HepG2 (cell line): ENCODE measurements around the gene CRYAB. TPM values are rescaled to one million over a fixed set of nuclear protein-coding genes. Genes with fewer than 3 reads are reported as not detected.

Experiments
- ARHGAP35 ChIP-seq: sonication (generic); formaldehyde crosslinking; IDR thresholded peaks from 2 replicates; pipeline ENCODE4 v1.9.0; 2022; ENCODE audit warnings: mild to moderate bottlenecking, inconsistent platforms, moderate library complexity, missing genetic modification reagents, borderline replicate concordance
- ARID5B ChIP-seq: IDR thresholded peaks from 2 replicates; pipeline ENCODE4 v1.4.0; 2020; ENCODE audit warnings: mild to moderate bottlenecking, missing genetic modification reagents
- CERS6 ChIP-seq: sonication (generic); formaldehyde crosslinking; IDR thresholded peaks from 2 replicates; pipeline ENCODE4 v1.5.0; 2020; ENCODE audit warnings: missing genetic modification reagents
- GZF1 ChIP-seq: sonication (generic); formaldehyde crosslinking; IDR thresholded peaks from 2 replicates; pipeline ENCODE4 v1.5.1; 2020; ENCODE audit warnings: mild to moderate bottlenecking, missing genetic modification reagents
- HMGXB3 ChIP-seq: sonication (generic); formaldehyde crosslinking; IDR thresholded peaks from 2 replicates; pipeline ENCODE4 v1.4.0; 2020; ENCODE audit warnings: missing genetic modification reagents, borderline replicate concordance
- NR2F1 ChIP-seq, 2 experiments: fragments of 450-650 bp in 1 of 2; formaldehyde crosslinking in 1 of 2; IDR thresholded peaks; 2 replicates each; pipeline versions ENCODE4 v1.5.0 to v1.6.1; 2016 to 2020; ENCODE audit warnings: mild to moderate bottlenecking in 1 of 2, missing compliant biosample characterization in 1 of 2, missing genetic modification reagents in 1 of 2, moderate library complexity in 1 of 2
- PHF21A ChIP-seq: sonication (generic); formaldehyde crosslinking; IDR thresholded peaks from 2 replicates; pipeline ENCODE4 v1.5.0; 2020; ENCODE audit warnings: mild to moderate bottlenecking, missing genetic modification reagents
- SMAD1 ChIP-seq: sonication (generic); formaldehyde crosslinking; IDR thresholded peaks from 2 replicates; pipeline ENCODE4 v1.4.0; 2020; ENCODE audit warnings: missing genetic modification reagents, low read depth, mild to moderate bottlenecking, borderline replicate concordance
- ZBTB8A ChIP-seq: sonication (generic); formaldehyde crosslinking; IDR thresholded peaks from 2 replicates; pipeline ENCODE4 v1.4.0; 2020; ENCODE audit warnings: mild to moderate bottlenecking, low read depth, missing genetic modification reagents, borderline replicate concordance
- ZNF143 ChIP-seq: sonication (generic); formaldehyde crosslinking; IDR thresholded peaks from 2 replicates; pipeline ENCODE4 v1.4.0; 2020; ENCODE audit warnings: missing genetic modification reagents
- ZNF33B ChIP-seq: sonication (generic); formaldehyde crosslinking; IDR thresholded peaks from 2 replicates; pipeline ENCODE4 v1.5.1; 2020; ENCODE audit warnings: mild to moderate bottlenecking, missing genetic modification reagents
- ZNF34 ChIP-seq: sonication (generic); formaldehyde crosslinking; IDR thresholded peaks from 2 replicates; pipeline ENCODE4 v1.4.0; 2020; ENCODE audit warnings: mild to moderate bottlenecking, missing genetic modification reagents, borderline replicate concordance
- ZNF362 ChIP-seq: sonication (generic); formaldehyde crosslinking; IDR thresholded peaks from 2 replicates; pipeline ENCODE4 v1.4.0; 2020; ENCODE audit warnings: missing genetic modification reagents, mild to moderate bottlenecking, borderline replicate concordance
- ZNF460 ChIP-seq: sonication (generic); formaldehyde crosslinking; IDR thresholded peaks from 2 replicates; pipeline ENCODE4 v1.5.1; 2020; ENCODE audit warnings: missing genetic modification reagents, mild to moderate bottlenecking, borderline replicate concordance
- ZNF616 ChIP-seq: sonication (generic); formaldehyde crosslinking; IDR thresholded peaks from 2 replicates; pipeline ENCODE4 v1.5.0; 2020; ENCODE audit warnings: low read depth, mild to moderate bottlenecking, missing genetic modification reagents
- ZNF703 ChIP-seq: sonication (generic); formaldehyde crosslinking; IDR thresholded peaks from 2 replicates; pipeline ENCODE4 v1.5.1; 2020; ENCODE audit warnings: missing genetic modification reagents, mild to moderate bottlenecking, moderate library complexity, borderline replicate concordance
- ZNF713 ChIP-seq: sonication (generic); formaldehyde crosslinking; IDR thresholded peaks from 2 replicates; pipeline ENCODE4 v1.4.0; 2020; ENCODE audit warnings: mild to moderate bottlenecking, missing genetic modification reagents
- polyA plus RNA-seq, 8 experiments: library from polyadenylated mRNA; depleted of rRNA in 3 of 8; stranded (reverse) in 7 of 8; unstranded in 1 of 8; fragments of >200 nt; fragmentation: Illumina TruSeq in 4 of 8; extraction: Trizol in 4 of 8; gene quantifications; 2 replicates each; pipeline versions ENCODE4 v1.2.1 to v1.2.3, GENCODE V29; 2011 to 2016; ENCODE audit warnings: low read depth in 4 of 8, missing spikeins in 1 of 8, mixed read lengths in 1 of 8; ENCODE audit not compliant: insufficient read depth in 1 of 8
- total RNA-seq, 5 experiments: library from RNA; depleted of rRNA; stranded (reverse); fragments of >200 nt; fragmentation: Illumina TruSeq; extraction: Trizol; gene quantifications; 2 replicates each; pipeline ENCODE4 v1.2.3, GENCODE V29; 2016; ENCODE audit warnings: low read depth in 1 of 5

Gene CRYAB
- total and polyA plus RNA-seq, 2 of the 13 experiments (the other 11 are each of a cell fraction or from before 2014, with no cell fraction given) = 0.55 to 1.1 TPM

GRCh38 chr11:111878849-111879636, 32.5 kb downstream of the CRYAB start, which contains the start of the genes CFAP68 and FDXACB1 (continued):
- TF ChIP-seq GZF1 (CRISPR knock-in tag) = peak; percentile 82
- no peak for TF ChIP-seq ZNF33B (CRISPR knock-in tag)
- peak; percentile 59 for TF ChIP-seq ZNF143 (CRISPR knock-in tag)
- TF ChIP-seq ARID5B (CRISPR knock-in tag) = peak; percentile 65
- TF ChIP-seq ARHGAP35 = 0 out of 2 replicates have a peak, but pooled peaks have one; percentile 37
- no peak; the same call in 1 of the 2 replicates for TF ChIP-seq ZNF616 (CRISPR knock-in tag)
- no peak; the same call in 1 of the 2 replicates for TF ChIP-seq ZNF703 (CRISPR knock-in tag)
- TF ChIP-seq HMGXB3 (CRISPR knock-in tag) = peak; percentile 77
- 0 out of 2 replicates have a peak, but pooled peaks have one; percentile 50 for TF ChIP-seq ZNF34
- peak; percentile 33 to 67; a peak in 3 of 4 replicates for TF ChIP-seq NR2F1 (CRISPR knock-in tag; IDR thresholded peaks at IDR 0.05)
- TF ChIP-seq ZNF362 (CRISPR knock-in tag) = peak; percentile 17; the same call in 1 of the 2 replicates
- TF ChIP-seq ZNF460 (CRISPR knock-in tag) = peak; percentile 10; the same call in 1 of the 2 replicates
- no peak for TF ChIP-seq CERS6 (CRISPR knock-in tag)
- peak; percentile 57 for TF ChIP-seq PHF21A (CRISPR knock-in tag)
- TF ChIP-seq SMAD1 (CRISPR knock-in tag) = 0 out of 2 replicates have a peak, but pooled peaks have one; percentile 54
- TF ChIP-seq ZNF713 (CRISPR knock-in tag) = 0 out of 2 replicates have a peak, but pooled peaks have one; percentile 78
- TF ChIP-seq ZBTB8A = no peak
